GM12892 (cell line): ENCODE data around the gene ZNF853.

Experiments
- POLR2A ChIP-seq: IDR thresholded peaks from 2 replicates; pipeline ENCODE4 v1.6.1; 2011; ENCODE audit warnings: low read depth, low read length, control low read depth
- POLR2AphosphoS5 ChIP-seq: IDR thresholded peaks from 2 replicates; pipeline ENCODE4 v1.6.1; 2011; ENCODE audit warnings: low read depth, low read length, control low read depth

DNA sequence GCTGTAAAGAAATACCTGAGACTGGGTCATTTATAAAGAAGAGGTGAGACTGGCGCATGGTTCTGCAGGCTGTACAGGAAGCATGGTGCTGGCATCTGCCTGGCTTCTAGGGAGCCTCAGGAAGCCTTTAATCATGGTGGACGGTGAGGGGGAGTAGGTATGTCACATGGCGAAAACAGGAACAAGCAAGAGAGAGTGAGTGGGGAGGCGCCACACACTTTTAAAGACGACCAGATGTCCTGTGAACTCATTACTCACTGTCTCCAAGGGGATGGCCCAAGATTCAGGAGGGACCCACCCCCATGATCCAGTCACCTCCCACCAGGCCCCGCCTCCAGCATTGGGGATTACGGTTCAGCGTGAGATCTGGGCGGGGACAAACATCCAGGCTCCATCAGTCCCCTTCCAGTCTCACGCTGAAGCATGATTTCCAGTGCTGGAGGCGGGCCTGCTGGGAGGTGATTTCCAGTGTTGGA is 24.9 kb downstream of the ZNF853 start:
- TF ChIP-seq POLR2A (no peak), POLR2AphosphoS5 (no peak)
